Nephron progenitor cell (in vitro differentiated cells): ENCODE results near the gene SPART.

Experiments used
- DNase-seq: peaks from one replicate; pipeline ENCODE4 v3.0.0; 2021
- H3K27ac Mint-ChIP-seq: 2 replicates; pipeline ENCODE4 v1.8.0; 2021; ENCODE audit warnings: mild to moderate bottlenecking, moderate library complexity, mixed read lengths
- H3K27me3 Mint-ChIP-seq: 2 replicates; pipeline ENCODE4 v1.8.0; 2021; ENCODE audit warnings: mild to moderate bottlenecking, low read depth, mixed read lengths; ENCODE audit not compliant: poor library complexity
- H3K36me3 Mint-ChIP-seq: 2 replicates; pipeline ENCODE4 v1.8.0; 2021; ENCODE audit warnings: low read depth, mixed read lengths
- H3K4me1 Mint-ChIP-seq: 2 replicates; pipeline ENCODE4 v1.8.0; 2021; ENCODE audit warnings: mixed read lengths
- H3K4me3 Mint-ChIP-seq: 2 replicates; pipeline ENCODE4 v1.8.0; 2021; ENCODE audit warnings: mild to moderate bottlenecking, moderate library complexity, mixed read lengths
- H3K9me3 Mint-ChIP-seq: 2 replicates; pipeline ENCODE4 v1.8.0; 2021; ENCODE audit warnings: mild to moderate bottlenecking, moderate library complexity, mixed read lengths
- CTCF ChIP-seq: fragments of 200-600 bp; sonication (generic); IDR thresholded peaks from 2 replicates; pipeline ENCODE4 v1.5.0; 2021; ENCODE audit warnings: antibody characterized with exemption

The SPART gene

GRCh38 chr13:36298535-36299068 lies 47.6 kb downstream of the SPART start:
- no peak for DNase-seq
- Mint-ChIP-seq H3K36me3 (peaks cover 15% of the 10 kb centered on the region), H3K9me3 (no peaks in the 10 kb centered on the region), H3K4me1 (peaks cover 13% of the 10 kb centered on the region), H3K27ac (no peak overlapping the region), H3K4me3 (peak overlapping the region; percentile 91), H3K27me3 (no peaks in the 10 kb centered on the region)
- no peak for TF ChIP-seq CTCF

- Mint-ChIP-seq H3K4me3 (peak within 1 kb of the TSS; percentile 91), H3K27ac (peak within 1 kb of the TSS; percentile 82), H3K27me3 (no peaks in the 10 kb centered on the region), H3K36me3 (peaks cover 20% of the 10 kb centered on the region), H3K9me3 (peaks cover 4% of the 10 kb centered on the region), H3K4me1 (peaks cover 13% of the 10 kb centered on the region)
- TF ChIP-seq CTCF: no peak
- peak; percentile 74 for DNase-seq
These were observed 48.5 kb downstream of the SPART start, which contains the start of gene CCDC169 for GRCh38 chr13:36297366-36298338. Gene CCDC169, minus strand, starts transcription at chr13:36297814. Its CDS starts 95 bp downstream, at chr13:36297719.

GRCh38 chr13:36294096-36294495 lies 52.1 kb downstream of the SPART start:
- peaks cover 13% of the 10 kb centered on the region for H3K4me1 Mint-ChIP-seq
- no peak for TF ChIP-seq CTCF
- peaks cover 39% of the 10 kb centered on the region for H3K36me3 Mint-ChIP-seq
- H3K9me3 Mint-ChIP-seq: peaks cover 29% of the 10 kb centered on the region
- DNase-seq: no peak
- no peak overlapping the region for H3K4me3 Mint-ChIP-seq
- no peak overlapping the region for H3K27ac Mint-ChIP-seq
- no peaks in the 10 kb centered on the region for H3K27me3 Mint-ChIP-seq

GRCh38 chr13:36293497-36293896 lies 52.7 kb downstream of the SPART start:
- no peak overlapping the region for H3K4me3 Mint-ChIP-seq
- H3K36me3 Mint-ChIP-seq: peaks cover 40% of the 10 kb centered on the region
- DNase-seq: no peak
- no peak for TF ChIP-seq CTCF
- H3K9me3 Mint-ChIP-seq: peaks cover 31% of the 10 kb centered on the region
- H3K4me1 Mint-ChIP-seq: peaks cover 10% of the 10 kb centered on the region
- H3K27me3 Mint-ChIP-seq: no peaks in the 10 kb centered on the region
- no peak overlapping the region for H3K27ac Mint-ChIP-seq

- no peak overlapping the region for H3K4me3 Mint-ChIP-seq
- H3K27me3 Mint-ChIP-seq: peaks cover 4% of the 10 kb centered on the region
- DNase-seq: no peak
- peaks cover 41% of the 10 kb centered on the region for H3K36me3 Mint-ChIP-seq
- H3K27ac Mint-ChIP-seq: no peak overlapping the region
- no peak for TF ChIP-seq CTCF
- H3K9me3 Mint-ChIP-seq: peaks cover 47% of the 10 kb centered on the region
- H3K4me1 Mint-ChIP-seq: no peaks in the 10 kb centered on the region
These were observed 57.3 kb downstream of the SPART start for GRCh38 chr13:36288794-36289391.
